Tibial artery (tissue), 4 donors: Measurements from ENCODE around the gene CELSR1.

Experiments
- DNase-seq, 2 donors: peaks; one replicate each; pipeline ENCODE4 v3.0.0-alpha.2; 2019
- H3K27ac ChIP-seq, 2 donors: fragments of 200-600 bp; sonication (generic) in 1 of 2; 1 replicate in 1 of 2; 2 replicates in 1 of 2; pipeline ENCODE4 v1.5.1; 2018 to 2019; ENCODE audit warnings: mild to moderate bottlenecking in 1 of 2
- H3K27me3 ChIP-seq, 2 donors: fragments of 200-600 bp; sonication (generic) in 1 of 2; one replicate each; pipeline versions ENCODE4 v1.5.1 to v1.6.0; 2016 to 2019
- H3K36me3 ChIP-seq, 3 donors: fragments of 200-600 bp; sonication (generic) in 2 of 3; one replicate each; pipeline ENCODE4 v1.5.1; 2016 to 2019; ENCODE audit warnings: mild to moderate bottlenecking in 2 of 3
- H3K4me1 ChIP-seq, 4 donors: fragments of 200-600 bp; sonication (generic) in 2 of 4; 1 replicate in 3 of 4; 2 replicates in 1 of 4; pipeline ENCODE4 v1.5.1; 2016 to 2019
- H3K4me3 ChIP-seq, 2 donors: fragments of 200-600 bp; sonication (generic) in 1 of 2; 1 replicate in 1 of 2; 2 replicates in 1 of 2; pipeline ENCODE4 v1.5.1; 2018 to 2019; ENCODE audit warnings: mild to moderate bottlenecking in 2 of 2
- H3K9me3 ChIP-seq, 3 donors: fragments of 200-600 bp; sonication (generic) in 1 of 3; one replicate each; pipeline ENCODE4 v1.5.1; 2016 to 2019
- CTCF ChIP-seq, 2 experiments: fragments of 200-600 bp in 1 of 2; fragments of 450-650 bp in 1 of 2; IDR thresholded peaks; one replicate each; pipeline ENCODE4 v1.5.1; 2017 to 2019; ENCODE audit warnings: antibody characterized with exemption in 2 of 2, mild to moderate bottlenecking in 1 of 2, moderate library complexity in 1 of 2
- intact Hi-C: fragments of 100-400 bp; cut with DNase I; formaldehyde crosslinking; loops from one replicate; pipeline ENCODE4 v1.15.0; 2023; ENCODE audit warnings: low total_unique reads

Gene CELSR1

DNA sequence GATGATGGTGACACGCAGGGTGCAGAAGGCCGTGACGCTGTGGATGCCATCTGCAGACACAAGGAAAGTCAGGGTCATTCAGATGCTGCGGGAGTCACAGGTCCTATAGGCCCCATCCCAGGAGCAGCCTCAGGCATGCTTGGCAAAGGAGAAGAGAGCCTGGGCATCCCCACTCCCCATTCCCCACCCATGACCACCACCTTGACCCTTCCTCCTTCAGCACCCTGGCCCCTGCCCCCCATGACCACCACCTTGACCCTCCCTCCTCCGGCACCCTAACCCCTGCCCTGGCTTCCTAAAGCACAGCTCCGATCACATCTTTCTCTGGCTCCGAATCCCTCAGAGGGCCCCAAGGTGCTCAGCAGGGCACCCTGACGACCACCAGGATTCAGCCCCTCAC, 73.1 kb downstream of the CELSR1 start:
- no peaks in the 10 kb centered on the region for H3K36me3 ChIP-seq
- H3K9me3 ChIP-seq, result no peaks in the 10 kb centered on the region
- no peaks in the 10 kb centered on the region for H3K4me1 ChIP-seq
- H3K27me3 ChIP-seq, result peaks cover 0 to 47% of the 10 kb centered on the region in 2 donors
- intact Hi-C loops, result no loop called here
- TF ChIP-seq CTCF (IDR thresholded peaks at IDR 0.05), result no peak
- DNase-seq, result no peak
- no peak overlapping the region for H3K4me3 ChIP-seq
- no peak overlapping the region for H3K27ac ChIP-seq

GRCh38 chr22:46463435-46464227, 73.8 kb downstream of the CELSR1 start:
- Histone ChIP-seq H3K9me3 (no peaks in the 10 kb centered on the region), H3K27me3 (peaks cover 0 to 47% of the 10 kb centered on the region in 2 donors), H3K4me3 (no peak overlapping the region), H3K4me1 (no peaks in the 10 kb centered on the region), H3K36me3 (no peaks in the 10 kb centered on the region), H3K27ac (no peak overlapping the region)
- intact Hi-C loops, result no loop called here
- TF ChIP-seq CTCF (IDR thresholded peaks at IDR 0.05), result no peak
- DNase-seq, result no peak

GRCh38 chr22:46462726-46463371, 74.6 kb downstream of the CELSR1 start:
- Histone ChIP-seq H3K27ac (no peak overlapping the region), H3K36me3 (no peaks in the 10 kb centered on the region), H3K27me3 (peaks cover 0 to 47% of the 10 kb centered on the region in 2 donors), H3K4me1 (no peaks in the 10 kb centered on the region), H3K9me3 (no peaks in the 10 kb centered on the region), H3K4me3 (no peak overlapping the region)
- no peak for TF ChIP-seq CTCF (IDR thresholded peaks at IDR 0.05)
- intact Hi-C loops, result no loop called here
- DNase-seq, result no peak

- peaks cover 0 to 50% of the 10 kb centered on the region in 2 donors for H3K27me3 ChIP-seq
- intact Hi-C loops, result no loop called here
Measured at GRCh38 chr22:46461566-46462180, 75.7 kb downstream of the CELSR1 start.

DNA sequence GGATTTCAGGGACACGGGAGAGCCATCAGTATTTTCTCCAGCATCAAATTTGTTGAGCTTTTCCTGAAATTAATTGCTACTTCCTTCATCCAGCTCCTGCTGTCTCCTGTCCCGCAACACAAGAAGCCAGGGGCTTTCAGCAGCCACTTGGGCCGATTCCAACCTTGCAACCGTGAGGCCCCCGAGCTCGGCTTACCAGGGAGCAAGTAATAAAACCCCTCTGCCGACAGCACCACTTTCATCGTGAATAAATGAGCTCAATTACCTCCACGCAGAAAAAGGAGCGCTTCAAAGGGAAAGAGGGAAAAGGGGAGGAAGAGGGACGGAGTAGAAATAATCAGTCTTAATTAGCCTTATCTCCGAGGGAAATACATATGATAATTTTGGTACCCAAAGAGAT, 76.6 kb downstream of the CELSR1 start:
- Histone ChIP-seq H3K4me3 (no peak overlapping the region), H3K9me3 (no peaks in the 10 kb centered on the region), H3K4me1 (no peaks in the 10 kb centered on the region), H3K27ac (no peak overlapping the region), H3K27me3 (peaks cover 0 to 47% of the 10 kb centered on the region in 2 donors), H3K36me3 (no peaks in the 10 kb centered on the region)
- no peak for DNase-seq
- intact Hi-C loops, result no loop called here
- no peak for TF ChIP-seq CTCF (IDR thresholded peaks at IDR 0.05)

More at GRCh38 chr22:46461566-46462180, 75.7 kb downstream of the CELSR1 start:
- H3K4me3 ChIP-seq, result no peak overlapping the region
- H3K36me3 ChIP-seq, result no peaks in the 10 kb centered on the region
- DNase-seq, result no peak
- no peaks in the 10 kb centered on the region for H3K4me1 ChIP-seq
- no peaks in the 10 kb centered on the region for H3K9me3 ChIP-seq
- H3K27ac ChIP-seq, result no peak overlapping the region
- TF ChIP-seq CTCF (IDR thresholded peaks at IDR 0.05), result no peak
